B cell (primary cell): ENCODE results near the gene RIPOR2.

Experiments
- EZH2 ChIP-seq: IDR thresholded peaks from 2 replicates; pipeline ENCODE4 v1.6.1; 2012; ENCODE audit warnings: borderline replicate concordance, low read depth, mild to moderate bottlenecking, moderate library complexity, low read length; ENCODE audit not compliant: insufficient read depth, poor library complexity, severe bottlenecking
- TF ChIP-seq, protein P1 (sequence below): fragments of 200-600 bp; IDR thresholded peaks from one replicate; pipeline ENCODE4 v1.8.0; 2022; ENCODE audit warnings: antibody characterized with exemption, mild to moderate bottlenecking

DNA sequence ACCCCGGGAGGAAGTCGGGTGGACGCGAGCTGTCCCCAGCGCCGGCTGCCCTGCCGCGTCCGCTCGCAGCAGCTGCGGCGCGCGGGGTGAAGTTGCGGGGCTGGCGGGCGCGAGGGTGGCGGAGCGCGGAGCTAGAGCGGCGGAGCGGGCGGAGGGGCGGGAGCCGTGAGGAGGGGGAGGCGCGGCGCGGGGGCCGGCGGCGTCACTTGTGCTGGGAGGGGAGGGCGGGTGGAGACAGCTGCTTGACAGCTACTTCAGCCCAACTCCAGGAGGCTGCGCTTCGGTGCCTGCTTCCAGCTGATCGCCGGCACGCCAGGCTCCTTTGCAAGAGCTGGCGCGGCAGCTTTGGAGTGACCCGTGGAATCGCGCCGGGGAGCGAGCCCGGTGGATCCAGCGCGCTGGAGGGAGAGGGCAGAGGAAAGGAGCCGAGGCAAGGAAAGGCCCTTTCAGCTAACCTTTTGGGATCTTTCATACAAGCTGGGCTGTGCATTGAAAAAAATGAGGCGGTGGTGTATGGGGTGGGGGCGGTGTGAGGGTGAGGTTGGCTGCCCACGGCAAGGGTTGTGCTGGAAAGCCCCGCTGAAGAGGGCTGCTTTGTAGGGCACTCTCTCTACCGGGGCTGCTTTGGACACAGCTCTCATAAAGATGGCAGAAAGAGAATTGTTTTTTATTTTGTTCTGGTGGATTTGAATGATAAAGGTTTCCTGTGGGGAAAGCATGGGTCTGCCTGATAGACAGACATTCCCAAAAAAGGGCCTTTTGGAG lies 24.6 kb downstream of the RIPOR2 start:
- TF ChIP-seq EZH2, result no peak
- TF ChIP-seq, protein P1, sequence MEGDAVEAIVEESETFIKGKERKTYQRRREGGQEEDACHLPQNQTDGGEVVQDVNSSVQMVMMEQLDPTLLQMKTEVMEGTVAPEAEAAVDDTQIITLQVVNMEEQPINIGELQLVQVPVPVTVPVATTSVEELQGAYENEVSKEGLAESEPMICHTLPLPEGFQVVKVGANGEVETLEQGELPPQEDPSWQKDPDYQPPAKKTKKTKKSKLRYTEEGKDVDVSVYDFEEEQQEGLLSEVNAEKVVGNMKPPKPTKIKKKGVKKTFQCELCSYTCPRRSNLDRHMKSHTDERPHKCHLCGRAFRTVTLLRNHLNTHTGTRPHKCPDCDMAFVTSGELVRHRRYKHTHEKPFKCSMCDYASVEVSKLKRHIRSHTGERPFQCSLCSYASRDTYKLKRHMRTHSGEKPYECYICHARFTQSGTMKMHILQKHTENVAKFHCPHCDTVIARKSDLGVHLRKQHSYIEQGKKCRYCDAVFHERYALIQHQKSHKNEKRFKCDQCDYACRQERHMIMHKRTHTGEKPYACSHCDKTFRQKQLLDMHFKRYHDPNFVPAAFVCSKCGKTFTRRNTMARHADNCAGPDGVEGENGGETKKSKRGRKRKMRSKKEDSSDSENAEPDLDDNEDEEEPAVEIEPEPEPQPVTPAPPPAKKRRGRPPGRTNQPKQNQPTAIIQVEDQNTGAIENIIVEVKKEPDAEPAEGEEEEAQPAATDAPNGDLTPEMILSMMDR, result no peak
